Dedifferentiated amniotic fluid mesenchymal stem cell (primary cell): ENCODE measurements around the gene SLC16A10.

Experiments used
- DNase-seq: peaks from one replicate; pipeline ENCODE4 v3.0.0-alpha.2; 2016; ENCODE audit errors: extremely low spot score

The SLC16A10 gene

GRCh38 chr6:111259089-111259831 lies 172.0 kb downstream of the SLC16A10 start:
- DNase-seq, result peak; percentile 99

GRCh38 chr6:111260570-111261298 lies 173.4 kb downstream of the SLC16A10 start:
- no peak for DNase-seq

GRCh38 chr6:111263837-111264236 lies 176.5 kb downstream of the SLC16A10 start:
- DNase-seq, result peak; percentile 24

GRCh38 chr6:111265842-111266241 lies 178.5 kb downstream of the SLC16A10 start:
- DNase-seq, result no peak

GRCh38 chr6:111266276-111266675 lies 179.0 kb downstream of the SLC16A10 start:
- DNase-seq, result no peak

GRCh38 chr6:111267764-111268333 lies 180.5 kb downstream of the SLC16A10 start:
- no peak for DNase-seq

GRCh38 chr6:111269401-111269970 lies 182.2 kb downstream of the SLC16A10 start:
- no peak for DNase-seq

- DNase-seq, result no peak
Measured at GRCh38 chr6:111270121-111270520, 182.8 kb downstream of the SLC16A10 start.

- no peak for DNase-seq
Measured at GRCh38 chr6:111274593-111275217, 187.4 kb downstream of the SLC16A10 start.

- DNase-seq, result no peak
Measured at GRCh38 chr6:111276335-111276734, 189.0 kb downstream of the SLC16A10 start.

GRCh38 chr6:111276736-111277135 lies 189.4 kb downstream of the SLC16A10 start:
- DNase-seq, result peak; percentile 2

- no peak for DNase-seq
Measured at GRCh38 chr6:111277819-111278218, 190.5 kb downstream of the SLC16A10 start.

- DNase-seq, result no peak
Measured at GRCh38 chr6:111278731-111279130, 191.4 kb downstream of the SLC16A10 start.

GRCh38 chr6:111280445-111280955 lies 193.2 kb downstream of the SLC16A10 start:
- no peak for DNase-seq
